ENCODE results near the gene AMTN. TPM values are rescaled to one million over a fixed set of nuclear protein-coding genes. Genes with fewer than 3 reads are reported as not detected.

AMTN gene
- total and polyA plus RNA-seq, 4 donors: not detected

- Histone ChIP-seq H3K4me3 (ENCODE audit: low read depth in 1 of 3, low read length in 3 of 3) (no peak within 1 kb of the TSS), H3K36me3 (ENCODE audit: control insufficient read depth in 4 of 4, insufficient read depth in 3 of 4, low read depth in 1 of 4, low read length in 3 of 4) (no peaks in the 10 kb centered on the region), H3K27ac (ENCODE audit: low read depth in 1 of 2, low read length in 2 of 2) (no peak within 1 kb of the TSS), H3K4me1 (ENCODE audit: control insufficient read depth in 4 of 4, insufficient read depth in 4 of 4, low read length in 3 of 4) (no peaks in the 10 kb centered on the region), H3K27me3 (ENCODE audit: control insufficient read depth in 4 of 4, insufficient read depth in 4 of 4, low read length in 3 of 4) (no peaks in the 10 kb centered on the region), H3K9me3 (ENCODE audit: control insufficient read depth in 4 of 4, low read length in 3 of 4) (no peaks in the 10 kb centered on the region), H3K9ac (ENCODE audit: low read depth in 1 of 2, low read length in 2 of 2) (no peak within 1 kb of the TSS)
- 72% methylated on average over 4 of the region's 4 CpGs for WGBS
- no peak for DNase-seq (ENCODE audit: low spot score)
- no peak for TF ChIP-seq RXRA (IDR thresholded peaks at IDR 0.05)
- no peak for TF ChIP-seq GABPA (IDR thresholded peaks at IDR 0.05 in 1 of 2, conservative IDR thresholded peaks at IDR 0.05 in 1 of 2)
- no peak for TF ChIP-seq FOXA2 (IDR thresholded peaks at IDR 0.05)
- no peak for TF ChIP-seq TAF1 (conservative IDR thresholded peaks at IDR 0.05)
- no peak for TF ChIP-seq FOXA1 (IDR thresholded peaks at IDR 0.05)
- TF ChIP-seq CTCF (IDR thresholded peaks at IDR 0.05; ENCODE audit: low read depth, low read length, missing input control): no peak
- TF ChIP-seq HNF4A (conservative IDR thresholded peaks at IDR 0.05): no peak
- no peak for TF ChIP-seq SP1 (IDR thresholded peaks at IDR 0.05)
- no peak for TF ChIP-seq HNF4G (IDR thresholded peaks at IDR 0.05)
- TF ChIP-seq MAX (IDR thresholded peaks at IDR 0.05): no peak
- no peak for TF ChIP-seq ATF3 (IDR thresholded peaks at IDR 0.05)
- no peak for TF ChIP-seq JUND (IDR thresholded peaks at IDR 0.05)
- TF ChIP-seq REST (IDR thresholded peaks at IDR 0.05): no peak
- TF ChIP-seq RAD21 (IDR thresholded peaks at IDR 0.05): no peak
- no peak for TF ChIP-seq ZBTB33 (IDR thresholded peaks at IDR 0.05)
- no peak for TF ChIP-seq EGR1 (IDR thresholded peaks at IDR 0.05; ENCODE audit: low read depth in 2 of 2)
These were observed 46.5 kb upstream of the AMTN start, which contains the start of gene MUC7 for GRCh38 chr4:70471897-70472296. TSS of gene MUC7 (plus strand) at chr4:70472197. CDS start at chr4:70474022, 1,825 bp downstream.

- 86% methylated on average over 4 of the region's 4 CpGs for WGBS
- no peaks in the 10 kb centered on the region for H3K9me3 ChIP-seq (ENCODE audit: control insufficient read depth in 4 of 4, low read length in 3 of 4)
- TF ChIP-seq HNF4A (conservative IDR thresholded peaks at IDR 0.05): no peak
- TF ChIP-seq FOXA2 (IDR thresholded peaks at IDR 0.05): no peak
- TF ChIP-seq JUND (IDR thresholded peaks at IDR 0.05): no peak
- no peak for TF ChIP-seq EGR1 (IDR thresholded peaks at IDR 0.05; ENCODE audit: low read depth in 2 of 2)
- TF ChIP-seq MAX (IDR thresholded peaks at IDR 0.05): no peak
- no peak for TF ChIP-seq REST (IDR thresholded peaks at IDR 0.05)
- no peak for TF ChIP-seq YY1 (IDR thresholded peaks at IDR 0.05)
- no peak for TF ChIP-seq RXRA (IDR thresholded peaks at IDR 0.05)
- TF ChIP-seq TAF1 (conservative IDR thresholded peaks at IDR 0.05): no peak
- TF ChIP-seq FOXA1 (IDR thresholded peaks at IDR 0.05): no peak
- TF ChIP-seq ZBTB33 (IDR thresholded peaks at IDR 0.05): no peak
These were observed 44.7 kb upstream of the AMTN start for GRCh38 chr4:70473679-70474078.

More at GRCh38 chr4:70473679-70474078, 44.7 kb upstream of the AMTN start:
- H3K27me3 ChIP-seq (ENCODE audit: control insufficient read depth in 4 of 4, insufficient read depth in 4 of 4, low read length in 3 of 4): no peaks in the 10 kb centered on the region
- H3K27ac ChIP-seq (ENCODE audit: low read depth in 1 of 2, low read length in 2 of 2): no peak overlapping the region
- no peak for DNase-seq (ENCODE audit: low spot score)
- H3K4me3 ChIP-seq (ENCODE audit: low read depth in 1 of 3, low read length in 3 of 3): no peak overlapping the region
- no peak overlapping the region for H3K9ac ChIP-seq (ENCODE audit: low read depth in 1 of 2, low read length in 2 of 2)
- no peaks in the 10 kb centered on the region for H3K4me1 ChIP-seq (ENCODE audit: control insufficient read depth in 4 of 4, insufficient read depth in 4 of 4, low read length in 3 of 4)
- H3K36me3 ChIP-seq (ENCODE audit: control insufficient read depth in 4 of 4, insufficient read depth in 3 of 4, low read depth in 1 of 4, low read length in 3 of 4): no peaks in the 10 kb centered on the region
